RWPE2 (cell line): ENCODE measurements around the gene FYB1.

Source experiments
- ATAC-seq: fragments of 200-7000 bp; cut with Tn5 transposase; 3 replicates; pipeline ENCODE4 v1.9.1; 2021; ENCODE audit warnings: low read depth
- DNase-seq: peaks from one replicate; pipeline ENCODE4 v3.0.0-alpha.2; 2020; ENCODE audit warnings: low spot score
- H3K27ac ChIP-seq: fragments of 450-650 bp; 2 replicates; pipeline ENCODE4 v1.5.1; 2017; ENCODE audit warnings: mild to moderate bottlenecking; ENCODE audit not compliant: poor library complexity, severe bottlenecking
- H3K27me3 ChIP-seq: fragments of 250-450 bp; sonication (Bioruptor Pico); 2 replicates; pipeline ENCODE4 v1.5.1; 2021; ENCODE audit warnings: mild to moderate bottlenecking, moderate library complexity; ENCODE audit not compliant: insufficient read depth, poor library complexity, severe bottlenecking
- H3K36me3 ChIP-seq: fragments of 250-450 bp; sonication (Bioruptor Pico); 2 replicates; pipeline ENCODE4 v1.5.1; 2020; ENCODE audit warnings: low read depth, mild to moderate bottlenecking, moderate library complexity
- H3K4me1 ChIP-seq: fragments of 250-450 bp; sonication (Bioruptor Pico); 2 replicates; pipeline ENCODE4 v1.5.1; 2021; ENCODE audit warnings: mild to moderate bottlenecking, moderate library complexity; ENCODE audit not compliant: insufficient read depth, poor library complexity, severe bottlenecking
- H3K4me3 ChIP-seq: fragments of 250-450 bp; sonication (Bioruptor Pico); 2 replicates; pipeline ENCODE4 v1.5.1; 2021; ENCODE audit warnings: mild to moderate bottlenecking, moderate library complexity; ENCODE audit not compliant: severe bottlenecking
- H3K9me3 ChIP-seq: fragments of 250-450 bp; sonication (Bioruptor Pico); 2 replicates; pipeline ENCODE4 v1.5.1; 2021; ENCODE audit warnings: mild to moderate bottlenecking, moderate library complexity; ENCODE audit not compliant: severe bottlenecking
- TF ChIP-seq, protein P1 (sequence below): fragments of 450-650 bp; IDR thresholded peaks from one replicate; pipeline ENCODE4 v1.5.1; 2017; ENCODE audit warnings: mild to moderate bottlenecking, moderate library complexity; ENCODE audit not compliant: poor library complexity, severe bottlenecking

FYB1 gene

DNA sequence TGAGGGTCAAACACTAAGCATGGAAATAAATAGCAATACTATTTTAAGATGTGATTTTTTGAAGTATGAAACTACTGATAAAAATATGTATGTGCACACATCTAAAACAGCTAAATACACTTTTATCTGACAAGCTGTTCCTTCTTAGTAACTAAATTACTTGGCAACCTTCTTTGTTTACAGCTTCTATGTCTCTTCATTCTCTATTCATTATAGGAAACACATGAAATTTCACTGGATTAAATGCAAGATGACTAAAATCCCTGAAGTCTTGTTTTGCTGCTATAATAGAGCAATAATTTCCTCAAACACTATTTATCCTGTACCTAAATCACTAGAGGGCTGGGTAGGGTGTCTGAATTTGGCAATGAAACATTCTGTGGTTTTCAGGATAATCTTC is 156.8 kb downstream of the FYB1 start:
- DNase-seq: no peak

DNA sequence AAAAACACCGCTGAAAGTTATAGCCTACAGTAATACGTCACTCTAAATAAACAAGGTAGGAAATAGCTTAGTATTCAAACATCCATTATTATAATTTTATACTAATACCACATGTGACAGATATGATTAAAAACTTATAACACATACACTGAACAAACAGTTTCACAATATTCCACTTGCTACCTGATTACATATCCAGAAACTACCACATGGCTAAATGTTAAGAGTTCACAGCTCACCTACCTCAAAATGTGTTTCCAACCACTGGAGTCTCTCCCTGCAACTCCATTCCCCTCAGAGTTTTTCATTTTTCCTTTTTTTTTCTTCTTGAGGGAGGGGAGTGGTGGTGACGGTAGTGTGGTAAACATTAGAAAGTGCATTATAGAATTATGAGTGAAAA is 157.3 kb downstream of the FYB1 start:
- Histone ChIP-seq H3K36me3 (peaks cover 16% of the 10 kb centered on the region), H3K4me1 (peaks cover 11% of the 10 kb centered on the region), H3K9me3 (no peaks in the 10 kb centered on the region), H3K27ac (no peak overlapping the region), H3K4me3 (no peak overlapping the region), H3K27me3 (no peaks in the 10 kb centered on the region)
- ATAC-seq (no peak), DNase-seq (no peak)
- TF ChIP-seq, protein P1, sequence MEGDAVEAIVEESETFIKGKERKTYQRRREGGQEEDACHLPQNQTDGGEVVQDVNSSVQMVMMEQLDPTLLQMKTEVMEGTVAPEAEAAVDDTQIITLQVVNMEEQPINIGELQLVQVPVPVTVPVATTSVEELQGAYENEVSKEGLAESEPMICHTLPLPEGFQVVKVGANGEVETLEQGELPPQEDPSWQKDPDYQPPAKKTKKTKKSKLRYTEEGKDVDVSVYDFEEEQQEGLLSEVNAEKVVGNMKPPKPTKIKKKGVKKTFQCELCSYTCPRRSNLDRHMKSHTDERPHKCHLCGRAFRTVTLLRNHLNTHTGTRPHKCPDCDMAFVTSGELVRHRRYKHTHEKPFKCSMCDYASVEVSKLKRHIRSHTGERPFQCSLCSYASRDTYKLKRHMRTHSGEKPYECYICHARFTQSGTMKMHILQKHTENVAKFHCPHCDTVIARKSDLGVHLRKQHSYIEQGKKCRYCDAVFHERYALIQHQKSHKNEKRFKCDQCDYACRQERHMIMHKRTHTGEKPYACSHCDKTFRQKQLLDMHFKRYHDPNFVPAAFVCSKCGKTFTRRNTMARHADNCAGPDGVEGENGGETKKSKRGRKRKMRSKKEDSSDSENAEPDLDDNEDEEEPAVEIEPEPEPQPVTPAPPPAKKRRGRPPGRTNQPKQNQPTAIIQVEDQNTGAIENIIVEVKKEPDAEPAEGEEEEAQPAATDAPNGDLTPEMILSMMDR: no peak

More for the DNA sequence above, 156.8 kb downstream of the FYB1 start:
- H3K4me1 ChIP-seq: peaks cover 11% of the 10 kb centered on the region
- TF ChIP-seq, protein P1: no peak
- H3K27ac ChIP-seq: no peak overlapping the region
- ATAC-seq: no peak
- peaks cover 20% of the 10 kb centered on the region for H3K36me3 ChIP-seq
- H3K27me3 ChIP-seq: no peaks in the 10 kb centered on the region
- H3K4me3 ChIP-seq: no peak overlapping the region
- H3K9me3 ChIP-seq: no peaks in the 10 kb centered on the region

DNA sequence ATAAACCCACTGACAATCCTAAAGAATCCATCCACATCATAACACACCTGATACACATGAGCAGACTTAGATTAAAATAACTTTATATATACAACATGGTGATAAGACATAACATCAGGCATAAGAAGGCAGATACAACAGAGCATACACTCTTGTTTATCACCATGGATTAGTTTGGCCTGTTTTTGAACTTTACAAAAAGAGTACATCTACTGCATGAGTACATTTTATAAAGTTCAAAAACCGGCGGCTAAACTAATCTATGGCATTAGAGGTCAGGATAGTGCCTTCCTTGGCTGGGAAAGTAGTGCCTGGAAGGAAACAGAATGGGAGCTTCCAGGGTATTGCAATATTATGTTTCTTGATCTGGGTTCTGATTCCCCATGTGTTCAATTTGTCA is 160.3 kb downstream of the FYB1 start:
- peak; percentile 33; the same call in 1 of the 3 replicates for ATAC-seq
- Histone ChIP-seq H3K9me3 (no peaks in the 10 kb centered on the region), H3K4me3 (no peak overlapping the region), H3K27me3 (no peaks in the 10 kb centered on the region), H3K27ac (no peak overlapping the region), H3K36me3 (peaks cover 5% of the 10 kb centered on the region; the same call in 1 of the 2 replicates), H3K4me1 (peaks cover 11% of the 10 kb centered on the region)
- TF ChIP-seq, protein P1: no peak
- DNase-seq: no peak

DNA sequence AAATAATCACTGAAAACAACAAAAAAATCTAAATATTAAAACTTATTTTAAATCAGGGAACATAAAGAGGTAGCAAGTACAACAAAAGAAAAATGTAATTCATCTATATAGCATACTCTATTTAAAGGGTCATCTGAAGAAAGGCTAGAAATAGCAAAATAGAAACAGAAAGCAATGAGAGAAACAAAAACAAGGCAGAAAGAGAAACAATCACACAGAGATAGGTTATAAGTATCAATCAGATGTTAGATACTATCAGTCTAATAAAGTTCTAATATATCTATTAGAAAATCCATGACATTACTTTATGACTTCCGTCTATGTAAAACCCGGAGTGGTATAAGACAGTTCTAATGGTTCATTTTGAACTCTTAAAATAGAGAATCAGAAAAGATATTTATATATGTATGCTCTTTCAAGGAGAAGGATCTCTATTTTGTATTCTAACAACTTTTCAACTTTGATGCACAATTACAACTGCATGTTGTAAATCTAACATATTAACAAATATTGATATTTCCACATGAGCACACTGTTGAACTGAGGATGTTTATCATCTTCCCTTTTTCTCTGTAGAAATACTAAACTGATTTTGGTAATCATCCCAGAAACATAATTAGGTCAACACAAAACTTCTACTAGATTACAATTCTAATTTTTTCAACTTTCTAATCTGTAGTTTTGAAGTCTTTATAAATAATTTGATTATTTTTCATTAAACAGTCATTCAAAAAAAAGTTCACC is 161.0 kb downstream of the FYB1 start:
- H3K4me1 ChIP-seq: peaks cover 11% of the 10 kb centered on the region
- H3K9me3 ChIP-seq: no peaks in the 10 kb centered on the region
- ATAC-seq (no peak), DNase-seq (no peak)
- no peaks in the 10 kb centered on the region for H3K27me3 ChIP-seq
- H3K4me3 ChIP-seq: peak overlapping the region; percentile 12
- H3K27ac ChIP-seq: no peak overlapping the region
- TF ChIP-seq, protein P1: no peak
- peaks cover 5% of the 10 kb centered on the region; the same call in 1 of the 2 replicates for H3K36me3 ChIP-seq

DNA sequence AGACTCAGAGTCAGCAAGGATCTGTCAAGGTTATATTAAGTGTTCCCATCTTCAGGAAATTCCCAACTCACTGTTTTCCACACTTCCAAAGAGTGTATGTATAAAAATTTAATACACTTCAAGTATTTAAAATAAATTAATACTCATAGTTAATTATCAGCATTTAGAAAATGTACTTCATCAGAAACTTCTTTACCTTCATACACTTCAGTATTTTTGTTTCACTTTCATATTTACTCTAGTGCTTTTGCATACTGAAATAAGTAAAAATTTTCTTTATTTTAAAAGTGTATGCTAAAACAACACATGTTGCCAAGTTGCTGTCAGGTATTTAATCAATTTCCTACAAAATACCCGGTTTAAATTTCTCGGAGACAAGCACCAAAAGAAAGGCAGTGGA is 161.6 kb downstream of the FYB1 start:
- peaks cover 3% of the 10 kb centered on the region; the same call in 1 of the 2 replicates for H3K36me3 ChIP-seq
- DNase-seq: no peak
- TF ChIP-seq, protein P1: no peak
- no peaks in the 10 kb centered on the region for H3K27me3 ChIP-seq
- H3K4me1 ChIP-seq: peaks cover 5% of the 10 kb centered on the region
- H3K4me3 ChIP-seq: peak overlapping the region; percentile 12
- H3K27ac ChIP-seq: no peak overlapping the region
- no peaks in the 10 kb centered on the region for H3K9me3 ChIP-seq
- no peak for ATAC-seq
